NCI-H2227 (cell line): ENCODE data around the gene SULT2B1.
"Not testable (repeated sequence)": the region's sequence is repeated elsewhere in the genome, so short reads cannot be mapped to it uniquely, and the experiment has no call there.

ENCODE experiments used
- DNase-seq: peaks from one replicate; lab custom pipeline; 2025; ENCODE audit not compliant: unreplicated experiment; lab: John Stamatoyannopoulos, UW

The SULT2B1 gene

GRCh38 chr19:48551437-48552302, at the start of gene SULT2B1:
Gene SULT2B1, plus strand, starts transcription at chr19:48552172. Its CDS starts 81 bp downstream, at chr19:48552253.
- no peak for DNase-seq

- no peak for DNase-seq
These were observed 49.5 kb upstream of the SULT2B1 start for GRCh38 chr19:48502350-48503018.

- no peak for DNase-seq
These were observed 45.7 kb upstream of the SULT2B1 start for GRCh38 chr19:48506138-48506733.

- DNase-seq = no peak
These were observed 44.0 kb upstream of the SULT2B1 start for GRCh38 chr19:48507911-48508439.

GRCh38 chr19:48508729-48509411, 43.1 kb upstream of the SULT2B1 start:
- DNase-seq = no peak

- DNase-seq = no peak
These were observed 42.3 kb upstream of the SULT2B1 start for GRCh38 chr19:48509467-48510194.

GRCh38 chr19:48510421-48511268, 41.3 kb upstream of the SULT2B1 start:
- peak; percentile 71 for DNase-seq

- DNase-seq = no peak
These were observed 40.6 kb upstream of the SULT2B1 start for GRCh38 chr19:48511321-48511731.

GRCh38 chr19:48511800-48512503, 40.0 kb upstream of the SULT2B1 start, which contains the start of gene LMTK3:
Gene LMTK3, minus strand, starts transcription at chr19:48511835. Its CDS starts 259 bp downstream, at chr19:48511576.
- DNase-seq = peak; percentile 86

GRCh38 chr19:48512504-48513288, 39.3 kb upstream of the SULT2B1 start:
- no peak for DNase-seq

GRCh38 chr19:48513289-48514122, 38.5 kb upstream of the SULT2B1 start:
- peak; percentile 82 for DNase-seq

GRCh38 chr19:48514123-48514458, 37.9 kb upstream of the SULT2B1 start:
- no peak for DNase-seq

- DNase-seq = no peak
These were observed 35.4 kb upstream of the SULT2B1 start for GRCh38 chr19:48516536-48516935.

- peak; percentile 11 for DNase-seq
These were observed 33.8 kb upstream of the SULT2B1 start for GRCh38 chr19:48518207-48518606.

GRCh38 chr19:48519426-48519825, 32.5 kb upstream of the SULT2B1 start:
- not testable (repeated sequence) for DNase-seq

GRCh38 chr19:48520134-48520533, 31.8 kb upstream of the SULT2B1 start:
- no peak for DNase-seq

- DNase-seq = no peak
These were observed 27.8 kb upstream of the SULT2B1 start for GRCh38 chr19:48524221-48524620.
